NT2/D1 (cell line): ENCODE data around the gene MYO9B.

Experiments
- DNase-seq: peaks from one replicate; pipeline ENCODE4 v3.0.0-alpha.2; 2011; ENCODE audit warnings: low read depth, low spot score
- H3K27me3 ChIP-seq: 2 replicates; pipeline ENCODE4 v1.6.0; 2011; ENCODE audit warnings: mild to moderate bottlenecking; ENCODE audit not compliant: insufficient read length, insufficient read depth
- H3K36me3 ChIP-seq: 2 replicates; pipeline ENCODE4 v1.6.1; 2011; ENCODE audit warnings: mild to moderate bottlenecking, low read length, mixed read lengths; ENCODE audit not compliant: insufficient read depth, insufficient read length
- H3K4me1 ChIP-seq: 2 replicates; pipeline ENCODE4 v1.5.1; 2011; ENCODE audit not compliant: insufficient read depth, insufficient read length
- H3K4me3 ChIP-seq: 2 replicates; pipeline ENCODE4 v1.5.1; 2011; ENCODE audit warnings: low read depth; ENCODE audit not compliant: insufficient read length
- H3K9ac ChIP-seq: 2 replicates; pipeline ENCODE4 v1.6.0; 2011; ENCODE audit warnings: low read depth; ENCODE audit not compliant: insufficient read length
- H3K9me3 ChIP-seq: 2 replicates; pipeline ENCODE4 v1.5.1; 2011; ENCODE audit warnings: mild to moderate bottlenecking, low read length; ENCODE audit not compliant: insufficient read depth
- SUZ12 ChIP-seq: IDR thresholded peaks from 2 replicates; pipeline ENCODE4 v1.6.1; 2011; ENCODE audit not compliant: insufficient read length, insufficient read depth; ENCODE audit errors: extremely low read depth
- YY1 ChIP-seq: IDR thresholded peaks from 2 replicates; pipeline ENCODE4 v1.6.1; 2011; ENCODE audit not compliant: insufficient read length, insufficient read depth
- ZNF274 ChIP-seq: IDR thresholded peaks from 2 replicates; pipeline ENCODE4 v1.6.1; 2011; ENCODE audit warnings: mild to moderate bottlenecking, low read depth, low read length

MYO9B gene

DNA sequence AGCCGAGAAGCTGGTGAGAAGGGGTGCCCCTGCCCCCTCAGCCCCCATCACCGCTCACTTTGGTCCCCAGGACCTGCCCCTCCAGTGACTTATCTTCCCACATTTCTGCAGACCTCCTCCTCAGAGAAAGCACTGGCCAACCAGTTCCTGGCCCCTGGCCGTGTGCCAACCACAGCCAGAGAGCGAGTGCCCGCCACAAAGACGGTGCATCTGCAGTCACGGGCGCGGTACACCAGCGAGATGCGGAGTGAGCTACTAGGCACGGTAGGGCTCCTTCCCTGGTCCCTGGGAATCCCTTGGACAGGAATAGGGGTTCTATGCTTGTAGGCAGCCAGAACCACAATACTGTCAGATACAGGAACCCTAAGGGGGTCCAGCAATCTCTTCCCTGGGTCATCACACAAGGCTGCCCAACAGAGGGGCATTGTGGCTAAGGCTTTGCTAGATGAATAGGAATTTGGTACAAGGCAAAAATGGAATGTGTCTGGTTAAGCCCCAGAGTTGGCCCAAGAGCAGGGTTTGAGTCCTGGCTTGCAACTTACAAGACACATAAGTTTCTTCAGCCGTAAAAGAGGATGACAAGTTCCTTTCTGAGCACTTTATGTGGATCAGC is 140.6 kb downstream of the MYO9B start:
- Histone ChIP-seq H3K4me3 (peak overlapping the region; percentile 58), H3K27me3 (no peaks in the 10 kb centered on the region), H3K36me3 (peaks cover 61% of the 10 kb centered on the region), H3K9ac (peak overlapping the region; percentile 15), H3K9me3 (no peaks in the 10 kb centered on the region), H3K4me1 (peaks cover 11% of the 10 kb centered on the region)
- no peak for DNase-seq
- TF ChIP-seq SUZ12 (no peak), YY1 (no peak), ZNF274 (no peak)

GRCh38 chr19:17219286-17219685 is 143.7 kb downstream of the MYO9B start:
- TF ChIP-seq ZNF274, result no peak
- no peak for TF ChIP-seq SUZ12
- TF ChIP-seq YY1, result no peak
- peaks cover 11% of the 10 kb centered on the region for H3K4me1 ChIP-seq

DNA sequence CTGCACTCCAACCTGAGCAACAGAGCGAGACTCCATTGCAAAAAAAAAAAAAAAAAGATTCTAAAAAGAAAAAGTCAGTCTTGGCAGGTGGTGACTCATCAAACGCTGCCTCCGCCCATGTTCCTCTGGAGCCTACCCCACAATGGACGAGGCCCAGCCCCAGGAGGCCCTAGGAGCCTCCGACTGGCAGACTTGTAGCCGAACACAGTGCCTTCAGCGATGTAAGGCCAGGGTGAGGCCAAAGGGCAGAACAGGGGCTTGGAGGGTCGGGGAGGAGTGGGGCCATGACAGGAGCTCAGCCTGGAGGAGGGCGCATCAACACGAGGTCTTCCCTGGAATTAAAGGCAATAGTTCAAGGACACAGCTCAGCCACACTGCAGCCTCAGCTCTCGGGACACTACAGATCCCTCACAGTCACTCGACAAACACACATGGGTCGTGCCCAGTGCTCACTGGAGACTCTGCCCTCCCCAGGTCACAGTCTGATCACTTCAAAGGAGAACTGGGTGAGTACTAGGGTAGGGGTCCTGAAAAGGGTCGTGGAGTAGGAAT is 144.7 kb downstream of the MYO9B start:
- Histone ChIP-seq H3K9ac (peak overlapping the region; percentile 63), H3K27me3 (peaks cover 2% of the 10 kb centered on the region), H3K4me3 (no peak overlapping the region), H3K36me3 (peaks cover 35% of the 10 kb centered on the region), H3K9me3 (no peaks in the 10 kb centered on the region), H3K4me1 (peaks cover 11% of the 10 kb centered on the region)
- DNase-seq, result no peak
- TF ChIP-seq SUZ12 (no peak), ZNF274 (no peak), YY1 (no peak)

More at GRCh38 chr19:17219286-17219685, 143.7 kb downstream of the MYO9B start:
- Histone ChIP-seq H3K9ac (no peak overlapping the region), H3K36me3 (peaks cover 35% of the 10 kb centered on the region), H3K4me3 (no peak overlapping the region), H3K27me3 (no peaks in the 10 kb centered on the region), H3K9me3 (no peaks in the 10 kb centered on the region)
- DNase-seq, result no peak

- Histone ChIP-seq H3K9ac (no peak overlapping the region), H3K4me3 (no peak overlapping the region), H3K27me3 (peaks cover 2% of the 10 kb centered on the region), H3K9me3 (no peaks in the 10 kb centered on the region), H3K36me3 (peaks cover 16% of the 10 kb centered on the region), H3K4me1 (peaks cover 15% of the 10 kb centered on the region)
- TF ChIP-seq YY1 (no peak), ZNF274 (no peak), SUZ12 (no peak)
- DNase-seq, result no peak
Measured at GRCh38 chr19:17225053-17225452, 149.5 kb downstream of the MYO9B start.

GRCh38 chr19:17226002-17226933 is 150.7 kb downstream of the MYO9B start, which contains the start of gene OCEL1:
OCEL1 (plus strand) TSS chr19:17226226; CDS start chr19:17226248, 22 bp downstream.
- TF ChIP-seq ZNF274 (no peak), YY1 (no peak), SUZ12 (no peak)

GRCh38 chr19:17227798-17228367 is 152.3 kb downstream of the MYO9B start:
- Histone ChIP-seq H3K4me3 (no peak overlapping the region), H3K4me1 (peaks cover 10% of the 10 kb centered on the region), H3K27me3 (peaks cover 2% of the 10 kb centered on the region), H3K9ac (peak overlapping the region; percentile 74), H3K9me3 (no peaks in the 10 kb centered on the region), H3K36me3 (peaks cover 37% of the 10 kb centered on the region)
- DNase-seq, result no peak
- TF ChIP-seq SUZ12 (no peak), ZNF274 (no peak), YY1 (no peak)

More at GRCh38 chr19:17226002-17226933, 150.7 kb downstream of the MYO9B start, which contains the start of gene OCEL1:
- DNase-seq, result peak; percentile 97
- Histone ChIP-seq H3K4me1 (peaks cover 10% of the 10 kb centered on the region), H3K9ac (peak within 1 kb of the TSS; percentile 87), H3K4me3 (peak within 1 kb of the TSS; percentile 79), H3K9me3 (no peaks in the 10 kb centered on the region), H3K27me3 (peaks cover 2% of the 10 kb centered on the region), H3K36me3 (peaks cover 22% of the 10 kb centered on the region)

DNA sequence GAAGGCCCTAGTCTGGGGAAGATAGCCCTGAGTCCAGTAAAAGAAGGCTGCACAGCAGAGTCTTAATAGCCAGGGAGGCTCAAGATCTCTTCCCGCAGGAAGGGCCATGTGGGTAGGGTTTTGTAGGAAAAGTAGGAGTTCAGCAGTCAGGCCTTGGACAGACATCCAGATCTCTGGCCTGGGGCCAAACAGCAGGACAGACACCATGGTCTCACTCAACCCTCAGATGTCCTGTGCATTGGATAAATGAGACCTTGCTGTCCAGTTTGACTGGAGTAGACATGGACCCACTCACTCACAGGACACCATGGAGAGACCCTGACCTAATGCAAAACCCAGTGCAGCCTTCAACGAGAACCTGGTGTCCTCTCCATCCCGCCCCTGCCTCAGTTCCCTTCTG is 154.3 kb downstream of the MYO9B start:
- no peaks in the 10 kb centered on the region for H3K9me3 ChIP-seq
- H3K9ac ChIP-seq, result no peak overlapping the region
- DNase-seq, result no peak
- H3K4me3 ChIP-seq, result no peak overlapping the region
- H3K27me3 ChIP-seq, result peaks cover 2% of the 10 kb centered on the region
- peaks cover 10% of the 10 kb centered on the region for H3K4me1 ChIP-seq
- peaks cover 50% of the 10 kb centered on the region for H3K36me3 ChIP-seq
- TF ChIP-seq YY1 (no peak), SUZ12 (no peak), ZNF274 (no peak)
